Cardiac fibroblast (primary cell): ENCODE measurements around the gene CCIN.

Experiments used
- DNase-seq, 2 donors: peaks; one replicate each; pipeline versions ENCODE4 v3.0.0 to v3.0.0-alpha.2; 2010; ENCODE audit warnings: low read depth in 2 of 2
- H3K4me3 ChIP-seq, 2 donors: replicated peaks in 1 of 2; 1 replicate in 1 of 2; 2 replicates in 1 of 2; pipeline ENCODE4 v1.5.1; 2011; ENCODE audit warnings: low read depth in 2 of 2, low read length in 2 of 2, mild to moderate bottlenecking in 2 of 2, moderate library complexity in 1 of 2
- CTCF ChIP-seq: IDR thresholded peaks from one replicate; pipeline ENCODE4 v1.5.1; 2011; ENCODE audit warnings: low read depth, mild to moderate bottlenecking, low read length, inconsistent platforms

Gene CCIN

GRCh38 chr9:36151316-36152210 lies 17.6 kb upstream of the CCIN start:
- H3K4me3 ChIP-seq: no peak overlapping the region
- DNase-seq: peak; percentile 74 to 90
- no peak for TF ChIP-seq CTCF

DNA sequence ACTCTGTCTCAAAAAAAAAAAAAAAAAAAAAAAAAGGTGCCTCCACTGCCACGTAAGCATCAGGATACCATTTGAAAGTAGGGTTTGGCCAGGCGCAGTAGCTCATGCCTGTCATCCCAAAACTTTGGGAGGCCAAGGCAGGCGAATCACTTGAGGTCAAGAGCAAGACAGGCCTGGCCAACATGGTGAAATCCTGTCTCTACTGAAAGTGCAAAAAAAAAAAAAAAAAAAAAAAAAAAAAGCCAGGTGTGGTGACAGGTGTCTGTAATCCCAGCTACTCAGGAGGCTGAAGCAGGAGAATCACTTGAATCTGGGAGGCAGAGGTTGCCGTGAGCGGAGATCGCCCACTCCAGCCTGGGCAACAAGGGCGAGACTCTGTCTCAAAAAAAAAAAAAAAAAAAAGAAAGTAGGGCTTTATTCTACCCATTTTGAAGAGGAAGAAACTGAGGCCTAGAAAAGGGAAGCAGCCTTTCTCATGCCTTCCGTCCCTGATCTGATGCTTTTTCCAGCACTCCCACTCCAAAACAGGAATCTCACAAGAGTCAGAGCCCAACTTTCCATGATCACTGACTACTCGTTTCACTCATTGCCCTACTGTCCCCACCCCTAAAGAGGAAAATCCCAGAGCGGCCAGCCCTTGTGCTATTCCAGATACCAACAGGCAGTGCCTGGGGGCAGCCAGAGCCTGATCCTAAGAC lies 16.3 kb upstream of the CCIN start:
- no peak for TF ChIP-seq CTCF
- no peak for DNase-seq
- no peak overlapping the region for H3K4me3 ChIP-seq

GRCh38 chr9:36153746-36154145 lies 15.4 kb upstream of the CCIN start:
- H3K4me3 ChIP-seq: no peak overlapping the region
- no peak for TF ChIP-seq CTCF
- no peak for DNase-seq

DNA sequence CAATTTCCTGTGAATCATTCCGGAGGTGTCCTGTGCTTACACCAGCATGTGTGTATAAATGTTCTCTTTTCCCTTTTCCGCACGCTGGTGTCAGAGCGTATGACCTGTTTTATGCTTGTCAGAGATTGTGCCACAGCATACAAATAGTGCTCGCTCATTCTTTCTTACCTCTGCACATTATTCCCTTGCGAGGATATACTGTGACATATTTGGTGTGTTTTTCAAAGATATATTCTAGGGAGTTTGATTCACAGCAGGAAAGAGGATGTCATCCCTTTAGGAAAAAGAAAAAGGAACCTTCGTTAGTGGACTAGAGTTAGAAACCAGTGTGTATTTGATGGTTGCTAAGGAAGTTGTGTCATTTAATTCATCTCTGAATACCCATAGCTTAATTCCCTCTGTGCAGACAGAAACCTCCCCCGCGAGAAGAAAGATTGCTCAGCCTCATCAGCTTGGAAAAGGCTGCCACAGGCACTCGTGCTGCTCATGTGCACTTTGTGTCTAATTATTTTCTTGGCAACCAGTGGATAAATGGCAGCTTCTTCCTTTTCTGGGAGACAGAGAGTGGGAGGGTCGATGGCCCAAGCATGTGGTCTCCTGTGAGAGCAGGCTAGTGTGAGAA lies 14.7 kb upstream of the CCIN start:
- H3K4me3 ChIP-seq: no peak overlapping the region
- TF ChIP-seq CTCF: no peak
- peak; percentile 84 to 91 for DNase-seq

GRCh38 chr9:36156116-36156515 lies 13.1 kb upstream of the CCIN start:
- no peak for DNase-seq
- no peak overlapping the region for H3K4me3 ChIP-seq
- no peak for TF ChIP-seq CTCF

GRCh38 chr9:36158122-36158521 lies 11.1 kb upstream of the CCIN start:
- H3K4me3 ChIP-seq: no peak overlapping the region
- no peak for TF ChIP-seq CTCF
- DNase-seq: peak; percentile 45 to 94
